Jurkat, Clone E6-1 (cell line): ENCODE results near the gene CEBPA.

ENCODE experiments used
- DNase-seq: peaks from one replicate; pipeline ENCODE4 v3.0.0-alpha.2; 2011; ENCODE audit warnings: low read depth, low spot score
- H3K4me3 ChIP-seq: 2 replicates; pipeline ENCODE4 v1.5.1; 2011; ENCODE audit warnings: mild to moderate bottlenecking, low read length, control low read depth, moderate library complexity

The CEBPA gene

GRCh38 chr19:33278403-33279269, 23.7 kb downstream of the CEBPA start:
- no peak overlapping the region for H3K4me3 ChIP-seq
- no peak for DNase-seq

- H3K4me3 ChIP-seq: no peak overlapping the region
- DNase-seq: no peak
Measured at GRCh38 chr19:33278023-33278402, 24.3 kb downstream of the CEBPA start.

GRCh38 chr19:33277434-33277833, 24.9 kb downstream of the CEBPA start:
- no peak overlapping the region for H3K4me3 ChIP-seq
- no peak for DNase-seq

- DNase-seq: no peak
- H3K4me3 ChIP-seq: no peak overlapping the region
Measured at GRCh38 chr19:33275933-33276619, 26.3 kb downstream of the CEBPA start.

- DNase-seq: no peak
- no peak overlapping the region for H3K4me3 ChIP-seq
Measured at GRCh38 chr19:33275559-33275932, 26.8 kb downstream of the CEBPA start.

GRCh38 chr19:33274663-33275558, 27.4 kb downstream of the CEBPA start:
- no peak for DNase-seq

GRCh38 chr19:33273881-33274662, 28.3 kb downstream of the CEBPA start:
- H3K4me3 ChIP-seq: no peak overlapping the region
- no peak for DNase-seq

More at GRCh38 chr19:33274663-33275558, 27.4 kb downstream of the CEBPA start:
- no peak overlapping the region for H3K4me3 ChIP-seq

- DNase-seq: no peak
- no peak overlapping the region for H3K4me3 ChIP-seq
Measured at GRCh38 chr19:33273065-33273736, 29.1 kb downstream of the CEBPA start.

GRCh38 chr19:33271246-33272021, 30.9 kb downstream of the CEBPA start:
- H3K4me3 ChIP-seq: no peak overlapping the region
- no peak for DNase-seq

GRCh38 chr19:33270769-33271168, 31.6 kb downstream of the CEBPA start:
- H3K4me3 ChIP-seq: no peak overlapping the region
- DNase-seq: no peak

- DNase-seq: no peak
- no peak overlapping the region for H3K4me3 ChIP-seq
Measured at GRCh38 chr19:33269016-33269415, 33.3 kb downstream of the CEBPA start.

GRCh38 chr19:33268162-33268991, 34.0 kb downstream of the CEBPA start:
- no peak for DNase-seq
- H3K4me3 ChIP-seq: no peak overlapping the region

GRCh38 chr19:33267706-33268105, 34.6 kb downstream of the CEBPA start:
- no peak for DNase-seq
- H3K4me3 ChIP-seq: no peak overlapping the region

GRCh38 chr19:33266974-33267484, 35.3 kb downstream of the CEBPA start:
- H3K4me3 ChIP-seq: no peak overlapping the region
- DNase-seq: no peak

- H3K4me3 ChIP-seq: no peak overlapping the region
- DNase-seq: no peak
Measured at GRCh38 chr19:33264881-33265445, 37.4 kb downstream of the CEBPA start.

GRCh38 chr19:33263325-33264023, 38.9 kb downstream of the CEBPA start:
- no peak overlapping the region for H3K4me3 ChIP-seq
- no peak for DNase-seq
